Kidney tubule cell (primary cell): ENCODE data around the gene LRP2BP.
"Not testable (repeated sequence)": the region's sequence is repeated elsewhere in the genome, so short reads cannot be mapped to it uniquely, and the experiment has no call there.

Experiments
- DNase-seq: peaks from one replicate; pipeline ENCODE4 v3.0.0-alpha.2; 2018; ENCODE audit warnings: low spot score

LRP2BP gene

DNA sequence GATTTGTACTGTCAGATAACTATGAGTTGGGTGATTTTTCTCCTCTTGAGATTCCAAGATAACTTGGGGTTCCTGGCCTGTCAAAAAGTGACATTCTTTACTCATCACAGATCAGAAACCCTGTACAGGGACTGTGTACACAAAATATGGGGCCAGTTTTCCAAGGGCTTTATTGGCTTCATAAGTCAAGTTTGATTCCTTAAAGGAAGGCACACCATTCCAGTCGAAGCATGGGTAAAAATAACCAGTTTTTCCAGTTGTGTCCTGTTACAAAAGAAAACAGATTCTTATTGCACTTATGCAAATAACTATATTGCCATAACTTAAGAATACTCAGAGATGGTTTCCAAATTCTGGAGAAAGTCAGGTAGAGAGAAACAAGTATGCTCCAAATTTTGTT lies 70.0 kb downstream of the LRP2BP start:
- not testable (repeated sequence) for DNase-seq

DNA sequence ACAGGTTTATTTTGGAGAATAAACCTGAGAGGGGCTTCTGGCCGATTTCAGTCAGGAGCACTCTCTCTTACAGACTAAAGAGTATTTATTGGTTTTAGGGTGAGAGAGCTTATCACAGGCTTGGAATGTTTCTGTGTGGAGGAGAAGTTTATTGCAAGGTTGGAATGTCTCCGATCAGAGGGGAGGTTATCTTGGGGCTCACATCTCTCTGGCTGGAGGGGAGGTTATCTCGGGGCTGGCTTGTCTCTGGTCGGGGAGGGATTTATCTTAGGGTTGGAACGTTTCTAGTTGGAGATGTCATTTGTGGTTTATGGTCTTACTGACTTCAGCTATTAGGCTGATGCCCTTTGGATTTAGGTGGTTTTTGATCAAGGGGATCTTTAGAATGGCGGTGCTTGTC lies 71.4 kb downstream of the LRP2BP start:
- DNase-seq: not testable (repeated sequence)

DNA sequence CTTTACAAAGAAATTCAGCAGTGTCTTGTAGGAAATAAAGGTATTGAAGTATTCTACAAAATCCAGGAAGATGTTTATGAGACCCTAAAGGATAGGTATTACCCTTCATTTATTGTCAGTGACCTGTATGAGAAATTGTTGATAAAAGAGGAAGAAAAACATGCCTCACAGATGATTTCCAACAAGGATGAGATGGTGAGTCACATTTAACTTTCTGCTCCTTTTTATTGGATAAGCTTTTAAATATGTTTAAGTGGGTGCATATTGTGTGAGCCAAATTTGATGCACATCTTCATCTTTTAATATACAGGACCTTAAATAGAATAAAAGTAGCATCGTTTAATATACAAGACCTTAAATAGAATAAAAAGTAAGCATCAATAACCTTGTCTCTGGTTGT lies 72.1 kb downstream of the LRP2BP start:
- DNase-seq: no peak

DNA sequence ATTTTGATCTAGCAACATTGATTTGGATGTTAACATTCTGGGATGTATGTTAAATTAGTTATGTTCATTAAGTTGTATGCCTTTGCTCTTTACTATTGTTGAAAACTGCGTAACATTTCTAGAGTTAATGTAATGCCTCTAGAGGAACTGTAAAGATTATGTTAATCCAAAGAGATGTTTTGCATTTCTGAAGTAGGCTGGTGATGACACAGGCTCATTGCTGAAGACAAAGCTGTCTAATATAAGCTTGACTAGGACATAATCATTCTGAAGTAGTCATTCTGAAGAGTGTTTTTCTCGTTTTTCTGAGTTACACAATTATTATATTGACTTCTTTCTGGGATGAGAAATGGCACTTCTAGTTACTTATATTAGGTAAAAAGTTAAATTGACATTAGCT lies 72.9 kb downstream of the LRP2BP start:
- DNase-seq: no peak

DNA sequence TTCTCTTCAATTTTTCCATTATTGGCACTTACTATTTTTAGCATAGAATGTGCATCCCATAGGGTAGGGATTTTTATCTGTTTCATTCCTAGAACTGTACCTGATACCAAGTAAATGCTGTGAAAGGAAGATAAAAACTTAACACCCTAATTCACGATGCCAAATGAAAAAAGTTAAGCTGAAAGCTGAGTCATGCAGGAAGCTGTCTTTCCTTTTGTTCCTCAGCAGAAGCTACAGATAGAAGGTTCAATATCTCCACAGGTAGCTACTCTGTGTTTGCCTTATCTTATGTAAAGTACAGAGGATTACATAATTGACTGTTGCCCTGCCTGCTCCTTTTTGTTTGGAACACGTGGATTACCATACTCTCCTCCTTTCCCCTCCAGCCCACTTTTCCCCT lies 77.0 kb downstream of the LRP2BP start:
- no peak for DNase-seq

DNA sequence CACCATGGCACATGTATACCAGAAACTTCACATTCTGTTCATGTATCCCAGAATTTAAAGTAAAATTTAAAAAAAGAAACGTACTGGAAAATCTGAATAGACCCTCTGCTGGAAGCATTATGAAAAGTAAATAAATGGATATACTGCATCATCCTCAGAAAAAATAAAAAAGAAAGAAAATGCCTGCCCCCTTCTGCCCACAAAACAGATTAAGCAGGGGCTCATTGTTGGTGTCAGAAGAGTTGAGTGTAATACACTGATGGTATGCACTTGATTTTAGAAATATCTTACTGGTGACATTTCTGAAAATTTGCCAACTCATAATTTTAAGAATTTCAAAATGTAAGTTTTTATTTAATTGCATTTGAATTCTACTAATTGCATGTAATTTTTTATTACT lies 77.8 kb downstream of the LRP2BP start:
- DNase-seq: no peak

DNA sequence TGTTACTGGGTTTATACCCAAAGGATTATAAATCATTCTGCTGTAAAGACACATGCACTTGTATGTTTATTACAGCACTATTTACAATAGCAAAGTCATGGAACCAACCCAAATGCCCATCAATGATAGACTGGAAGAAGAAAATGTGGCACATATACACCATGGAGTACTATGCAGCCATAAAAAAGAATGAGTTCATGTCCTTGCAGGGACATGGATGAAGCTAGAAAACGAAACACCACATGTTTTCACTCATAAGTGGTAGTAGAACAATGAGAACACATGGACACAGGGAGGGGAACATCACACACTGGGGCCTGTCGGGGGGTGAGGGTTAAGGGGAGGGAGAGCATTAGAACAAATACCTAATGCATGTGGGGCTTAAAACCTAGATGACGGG lies 78.3 kb downstream of the LRP2BP start:
- DNase-seq: not testable (repeated sequence)
